Osteoblast (primary cell): ENCODE measurements around the gene GLB1L3. TPM values are rescaled to one million over a fixed set of nuclear protein-coding genes. Genes with fewer than 3 reads are reported as not detected.
"Not testable (repeated sequence)": the region's sequence is repeated elsewhere in the genome, so short reads cannot be mapped to it uniquely, and the experiment has no call there.

ENCODE experiments used
- DNase-seq: peaks from one replicate; pipeline ENCODE4 v3.0.0; 2011; ENCODE audit warnings: low spot score, mixed read lengths; ENCODE audit not compliant: insufficient read length; ENCODE audit errors: missing footprints
- H2AFZ ChIP-seq: 2 replicates; pipeline ENCODE4 v1.6.0; 2011; ENCODE audit warnings: mild to moderate bottlenecking, low read length
- H3K27ac ChIP-seq: 2 replicates; pipeline ENCODE4 v1.5.1; 2011; ENCODE audit warnings: mild to moderate bottlenecking, low read depth, low read length, moderate library complexity
- H3K27me3 ChIP-seq: 2 replicates; pipeline ENCODE4 v1.6.0; 2012; ENCODE audit warnings: mild to moderate bottlenecking, control low read depth, inconsistent platforms, low read length, moderate library complexity; ENCODE audit not compliant: insufficient read depth
- H3K36me3 ChIP-seq: 2 replicates; pipeline ENCODE4 v1.5.1; 2011; ENCODE audit warnings: mild to moderate bottlenecking, low read length, control low read depth, moderate library complexity; ENCODE audit not compliant: insufficient read depth
- H3K4me1 ChIP-seq: 2 replicates; pipeline ENCODE4 v1.5.1; 2011; ENCODE audit warnings: mild to moderate bottlenecking, low read length, control low read depth, moderate library complexity; ENCODE audit not compliant: insufficient read depth
- H3K4me2 ChIP-seq: 2 replicates; pipeline ENCODE4 v1.6.0; 2011; ENCODE audit warnings: mild to moderate bottlenecking, low read length; ENCODE audit not compliant: insufficient read depth
- H3K4me3 ChIP-seq: fragments of 200-600 bp; sonication (generic); 3 replicates; pipeline ENCODE4 v1.5.1; 2012; ENCODE audit warnings: mild to moderate bottlenecking, low read length, inconsistent platforms; ENCODE audit not compliant: insufficient read depth
- H3K79me2 ChIP-seq: 2 replicates; pipeline ENCODE4 v1.6.0; 2012; ENCODE audit warnings: mild to moderate bottlenecking, low read length, control low read depth, inconsistent platforms; ENCODE audit not compliant: insufficient read depth
- H3K9me3 ChIP-seq: 2 replicates; pipeline ENCODE4 v1.5.1; 2011; ENCODE audit warnings: low read depth, low read length, control low read depth
- H4K20me1 ChIP-seq: 2 replicates; pipeline ENCODE4 v1.6.0; 2012; ENCODE audit warnings: mild to moderate bottlenecking, low read length, control low read depth; ENCODE audit not compliant: insufficient read depth
- total RNA-seq: library from RNA; depleted of rRNA; stranded (reverse); fragments of >200 nt; gene quantifications from 2 replicates; pipeline ENCODE4 v1.2.3, GENCODE V29; 2012
- TF ChIP-seq, protein P1 (sequence below): IDR thresholded peaks from 2 replicates; pipeline ENCODE4 v1.5.1; 2011; ENCODE audit warnings: mild to moderate bottlenecking, low read depth, low read length, moderate library complexity; ENCODE audit errors: extremely low read depth

GLB1L3 gene
- total RNA-seq, 1 donor: not detected

DNA sequence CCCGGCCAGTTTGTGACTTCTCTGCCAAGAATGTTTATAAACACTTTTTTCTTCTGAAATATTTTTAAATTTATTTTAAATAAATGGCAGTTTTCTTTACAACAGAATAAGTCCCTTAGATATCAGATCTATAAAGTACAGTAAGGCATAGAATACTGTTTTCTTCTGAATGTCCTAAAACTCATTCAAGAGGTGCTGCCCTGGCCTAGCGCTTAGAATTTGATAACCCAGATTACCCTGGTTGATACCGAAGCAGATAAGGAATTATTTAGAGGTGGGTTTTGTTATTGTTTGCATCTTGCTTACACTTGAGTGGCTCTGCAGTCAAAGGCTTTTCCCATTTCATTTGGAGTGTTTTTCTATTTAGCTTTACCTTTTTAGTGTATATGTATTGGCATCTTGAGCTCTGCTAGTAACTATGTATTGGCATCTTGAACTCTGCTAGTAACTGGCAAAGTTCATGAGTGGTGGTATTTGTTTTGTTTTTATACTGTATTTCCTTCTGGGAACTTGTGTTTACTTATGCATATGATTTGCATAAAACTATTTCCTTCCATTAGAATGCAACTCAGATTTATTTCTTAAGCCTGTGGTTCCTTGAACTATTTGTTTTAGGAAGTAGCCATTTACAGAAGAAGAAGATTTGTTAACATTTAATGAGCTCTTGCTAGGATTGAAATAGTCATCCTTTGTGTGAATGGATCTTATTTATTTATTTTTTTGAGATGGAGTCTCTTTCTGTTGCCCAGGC, 21.6 kb upstream of the GLB1L3 start:
- H3K79me2 ChIP-seq: peaks cover 36% of the 10 kb centered on the region
- H3K27ac ChIP-seq: no peak overlapping the region
- H4K20me1 ChIP-seq: no peaks in the 10 kb centered on the region
- no peaks in the 10 kb centered on the region for H3K9me3 ChIP-seq
- DNase-seq: no peak
- TF ChIP-seq, protein P1, sequence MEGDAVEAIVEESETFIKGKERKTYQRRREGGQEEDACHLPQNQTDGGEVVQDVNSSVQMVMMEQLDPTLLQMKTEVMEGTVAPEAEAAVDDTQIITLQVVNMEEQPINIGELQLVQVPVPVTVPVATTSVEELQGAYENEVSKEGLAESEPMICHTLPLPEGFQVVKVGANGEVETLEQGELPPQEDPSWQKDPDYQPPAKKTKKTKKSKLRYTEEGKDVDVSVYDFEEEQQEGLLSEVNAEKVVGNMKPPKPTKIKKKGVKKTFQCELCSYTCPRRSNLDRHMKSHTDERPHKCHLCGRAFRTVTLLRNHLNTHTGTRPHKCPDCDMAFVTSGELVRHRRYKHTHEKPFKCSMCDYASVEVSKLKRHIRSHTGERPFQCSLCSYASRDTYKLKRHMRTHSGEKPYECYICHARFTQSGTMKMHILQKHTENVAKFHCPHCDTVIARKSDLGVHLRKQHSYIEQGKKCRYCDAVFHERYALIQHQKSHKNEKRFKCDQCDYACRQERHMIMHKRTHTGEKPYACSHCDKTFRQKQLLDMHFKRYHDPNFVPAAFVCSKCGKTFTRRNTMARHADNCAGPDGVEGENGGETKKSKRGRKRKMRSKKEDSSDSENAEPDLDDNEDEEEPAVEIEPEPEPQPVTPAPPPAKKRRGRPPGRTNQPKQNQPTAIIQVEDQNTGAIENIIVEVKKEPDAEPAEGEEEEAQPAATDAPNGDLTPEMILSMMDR: no peak
- H3K4me3 ChIP-seq: peak overlapping the region; percentile 82
- H2AFZ ChIP-seq: no peak overlapping the region
- H3K27me3 ChIP-seq: no peaks in the 10 kb centered on the region
- peaks cover 16% of the 10 kb centered on the region for H3K4me1 ChIP-seq
- H3K4me2 ChIP-seq: peak overlapping the region; percentile 78
- H3K36me3 ChIP-seq: peaks cover 37% of the 10 kb centered on the region

DNA sequence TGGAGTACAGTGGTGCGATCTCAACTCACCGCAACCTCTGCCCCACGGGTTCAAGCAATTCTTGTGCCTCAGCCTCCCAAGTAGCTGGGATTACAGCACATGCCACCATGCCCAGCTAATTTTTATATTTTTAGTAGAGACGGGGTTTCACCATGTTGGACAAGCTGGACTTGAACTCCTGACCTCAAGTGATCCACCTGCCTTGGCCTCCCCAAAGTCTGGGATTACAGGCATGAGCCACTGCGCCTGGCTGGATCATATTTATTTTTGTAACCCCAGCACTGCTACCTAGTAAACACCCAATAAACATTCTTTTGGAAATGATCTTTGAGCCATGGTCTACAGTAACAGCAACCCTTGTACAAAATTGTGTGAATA, 21.0 kb upstream of the GLB1L3 start:
- not testable (repeated sequence) for H3K27me3 ChIP-seq, H3K27ac ChIP-seq, H3K4me3 ChIP-seq, H3K9me3 ChIP-seq, H2AFZ ChIP-seq, H3K4me2 ChIP-seq, DNase-seq, H4K20me1 ChIP-seq
- Histone ChIP-seq H3K36me3 (peaks cover 37% of the 10 kb centered on the region), H3K4me1 (peaks cover 16% of the 10 kb centered on the region), H3K79me2 (peaks cover 36% of the 10 kb centered on the region)

DNA sequence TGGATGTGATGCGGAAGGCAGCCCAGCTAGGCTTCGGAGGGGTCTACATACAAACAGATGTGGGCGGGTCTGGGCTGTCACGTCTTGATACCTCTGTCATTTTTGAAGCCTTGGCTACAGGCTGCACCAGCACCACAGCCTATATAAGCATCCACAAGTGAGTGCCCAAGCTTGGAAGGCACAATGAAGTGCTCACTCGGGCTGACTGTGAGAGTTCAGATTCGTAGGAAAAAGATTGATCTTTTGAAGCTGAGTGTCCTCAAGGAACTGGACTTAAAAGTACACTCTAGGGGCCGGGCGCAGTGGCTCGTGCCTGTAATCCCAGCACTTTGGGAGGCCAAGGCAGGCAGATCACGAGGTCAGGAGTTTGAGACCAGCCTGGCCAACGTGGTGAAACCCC, 19.1 kb upstream of the GLB1L3 start:
- Histone ChIP-seq H2AFZ (no peak overlapping the region), H3K27me3 (no peaks in the 10 kb centered on the region), H3K4me3 (no peak overlapping the region), H3K79me2 (peaks cover 28% of the 10 kb centered on the region), H3K4me2 (no peak overlapping the region), H3K36me3 (peaks cover 34% of the 10 kb centered on the region), H4K20me1 (no peaks in the 10 kb centered on the region), H3K9me3 (no peaks in the 10 kb centered on the region), H3K27ac (no peak overlapping the region), H3K4me1 (peaks cover 12% of the 10 kb centered on the region)
- DNase-seq: no peak
- TF ChIP-seq, protein P1: no peak

DNA sequence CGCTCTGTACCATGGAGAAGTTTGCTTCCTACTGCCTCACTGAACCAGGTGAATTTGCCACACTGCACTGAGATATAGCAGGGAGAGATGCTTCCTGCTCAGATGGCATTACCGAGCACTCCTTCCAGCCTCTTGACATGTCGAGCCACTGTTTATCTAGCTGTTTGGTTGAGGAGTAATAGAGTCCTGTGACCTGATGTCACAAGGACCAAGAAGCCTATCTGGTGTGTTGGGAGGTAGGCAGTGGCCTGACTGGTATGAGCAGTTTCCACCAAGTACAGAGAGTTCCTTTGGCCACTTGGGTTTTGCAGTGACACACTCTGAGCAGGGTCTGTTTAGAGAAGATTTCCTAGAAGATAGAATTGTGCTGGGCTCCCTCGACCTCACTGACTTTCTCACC, 17.6 kb upstream of the GLB1L3 start:
- no peaks in the 10 kb centered on the region for H3K9me3 ChIP-seq
- no peak overlapping the region for H3K27ac ChIP-seq
- no peaks in the 10 kb centered on the region for H3K27me3 ChIP-seq
- peaks cover 7% of the 10 kb centered on the region for H3K4me1 ChIP-seq
- H3K4me3 ChIP-seq: no peak overlapping the region
- no peak overlapping the region for H2AFZ ChIP-seq
- TF ChIP-seq, protein P1: no peak
- H3K79me2 ChIP-seq: peaks cover 24% of the 10 kb centered on the region
- peaks cover 41% of the 10 kb centered on the region for H3K36me3 ChIP-seq
- H3K4me2 ChIP-seq: no peak overlapping the region
- H4K20me1 ChIP-seq: no peaks in the 10 kb centered on the region
- DNase-seq: peak; percentile 30
